ENCODE results near the gene UNC5B. TPM values are rescaled to one million over a fixed set of nuclear protein-coding genes. Genes with fewer than 3 reads are reported as not detected.

UNC5B gene
- total RNA-seq, 2 experiments from 2014 or later, result 0.05 TPM; not detected in 1

DNA sequence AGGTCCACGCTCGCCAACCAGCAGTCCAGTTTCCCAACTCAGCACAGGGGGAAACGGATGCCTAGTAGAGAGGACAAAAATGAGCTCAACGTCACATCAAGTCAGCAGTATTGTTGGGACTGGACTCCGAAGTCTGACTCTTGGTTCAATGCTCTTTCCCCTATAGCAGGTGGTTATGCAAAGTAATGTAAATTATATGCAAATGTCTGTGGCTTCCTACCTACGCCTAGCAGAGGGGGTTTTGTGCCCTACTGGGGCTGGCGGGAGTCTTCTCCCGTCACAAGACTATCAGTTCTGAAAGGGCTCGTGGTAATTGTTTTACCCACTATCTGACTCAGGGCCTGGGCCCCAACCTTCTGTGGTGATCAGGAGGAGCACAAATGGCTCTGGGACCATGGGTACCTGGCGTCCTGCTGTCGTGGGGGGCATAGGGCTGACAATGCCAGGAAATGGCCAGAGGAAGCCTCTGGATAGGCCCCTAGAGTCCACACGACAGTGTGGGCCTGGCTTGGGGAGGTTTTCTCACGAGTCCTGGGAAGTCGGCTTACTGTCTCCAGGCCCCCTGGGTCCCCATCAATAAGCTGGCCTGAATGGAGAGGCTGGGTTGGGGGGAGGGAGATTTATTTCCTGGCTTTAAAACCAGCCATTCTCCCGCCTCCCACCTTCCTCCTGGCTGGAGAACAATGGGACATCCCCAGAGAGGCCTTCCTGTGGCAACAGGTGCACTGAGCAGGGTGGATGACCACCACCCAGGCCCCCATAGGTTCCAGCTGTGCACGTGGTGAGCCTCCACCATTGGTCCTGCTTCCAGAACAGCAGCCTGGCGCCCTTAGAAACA, 41.8 kb downstream of the UNC5B start:
- H3K36me3 Mint-ChIP-seq (ENCODE audit: low read depth), result no peaks in the 10 kb centered on the region
- ATAC-seq (no peak), DNase-seq (no peak)
- no peak overlapping the region for H3K4me3 Mint-ChIP-seq
- no peaks in the 10 kb centered on the region for H3K9me3 Mint-ChIP-seq (ENCODE audit: insufficient read depth)
- CTCF ChIA-PET, result no interaction called here
- H3K27me3 Mint-ChIP-seq (ENCODE audit: low read depth), result peaks cover 4% of the 10 kb centered on the region
- no peaks in the 10 kb centered on the region for H3K4me1 Mint-ChIP-seq (ENCODE audit: low read depth)
- POLR2A ChIA-PET, result no interaction called here
- no peak overlapping the region for H3K27ac Mint-ChIP-seq

DNA sequence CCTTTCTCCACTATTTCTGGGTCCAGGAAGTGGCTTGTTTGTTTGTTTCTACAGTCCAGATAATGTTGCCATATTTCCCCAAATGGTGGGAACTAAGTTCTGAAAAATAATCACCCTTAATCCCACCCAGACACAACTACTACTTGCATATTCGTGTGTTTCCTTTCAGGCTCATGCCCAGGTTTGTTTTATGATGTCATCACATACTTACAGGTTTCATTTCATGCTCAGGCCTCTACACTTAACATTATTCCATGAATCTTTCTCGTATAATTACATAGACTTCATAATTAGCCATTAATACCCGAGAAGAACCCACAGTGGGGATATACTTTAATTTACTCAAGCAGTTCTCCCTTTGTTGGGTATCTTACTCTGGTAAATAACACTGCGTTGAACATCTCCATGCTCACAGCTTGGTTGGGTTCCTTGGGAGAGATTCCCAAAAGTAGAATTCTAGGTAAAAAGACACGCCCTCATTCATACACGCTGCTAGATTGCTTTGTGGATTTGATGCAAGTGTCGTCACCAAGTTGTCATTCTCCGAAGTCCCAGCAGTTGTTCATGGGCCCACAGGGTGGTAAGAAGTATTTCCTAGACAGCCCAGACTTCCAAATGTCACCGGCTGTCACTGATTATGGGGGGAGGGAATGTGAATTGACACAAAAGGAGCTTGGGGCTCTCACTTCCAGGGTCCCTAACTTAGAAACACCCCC, 42.6 kb downstream of the UNC5B start:
- Mint-ChIP-seq H3K4me1 (ENCODE audit: low read depth) (no peaks in the 10 kb centered on the region), H3K36me3 (ENCODE audit: low read depth) (no peaks in the 10 kb centered on the region), H3K27me3 (ENCODE audit: low read depth) (peaks cover 4% of the 10 kb centered on the region), H3K27ac (no peak overlapping the region), H3K4me3 (no peak overlapping the region), H3K9me3 (ENCODE audit: insufficient read depth) (no peaks in the 10 kb centered on the region)
- DNase-seq (no peak), ATAC-seq (no peak)
- POLR2A ChIA-PET, result no interaction called here
- CTCF ChIA-PET, result no interaction called here

DNA sequence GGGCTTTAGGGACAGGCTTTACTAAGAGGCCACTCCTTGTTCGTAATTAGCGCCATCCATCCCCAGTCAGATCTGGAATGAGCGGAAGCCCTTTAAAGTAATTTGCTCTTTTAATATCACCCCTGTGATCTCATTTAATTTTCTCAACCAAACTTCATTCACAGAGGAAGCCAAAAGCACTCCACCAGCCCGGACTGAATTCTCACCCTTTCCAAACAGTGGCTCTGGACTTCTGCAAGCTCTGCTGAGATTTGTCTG, 43.1 kb downstream of the UNC5B start:
- Mint-ChIP-seq H3K4me3 (no peak overlapping the region), H3K4me1 (ENCODE audit: low read depth) (no peaks in the 10 kb centered on the region), H3K27me3 (ENCODE audit: low read depth) (peaks cover 4% of the 10 kb centered on the region), H3K36me3 (ENCODE audit: low read depth) (no peaks in the 10 kb centered on the region), H3K27ac (no peak overlapping the region), H3K9me3 (ENCODE audit: insufficient read depth) (no peaks in the 10 kb centered on the region)
- ChIA-PET CTCF (no interaction called here), POLR2A (interaction anchor here (0.5 kb wide), 1 partner anchor 442 kb away, joined by 3 read pairs; no protein-coding TSS in a partner anchor)
- ATAC-seq (no peak), DNase-seq (no peak)

DNA sequence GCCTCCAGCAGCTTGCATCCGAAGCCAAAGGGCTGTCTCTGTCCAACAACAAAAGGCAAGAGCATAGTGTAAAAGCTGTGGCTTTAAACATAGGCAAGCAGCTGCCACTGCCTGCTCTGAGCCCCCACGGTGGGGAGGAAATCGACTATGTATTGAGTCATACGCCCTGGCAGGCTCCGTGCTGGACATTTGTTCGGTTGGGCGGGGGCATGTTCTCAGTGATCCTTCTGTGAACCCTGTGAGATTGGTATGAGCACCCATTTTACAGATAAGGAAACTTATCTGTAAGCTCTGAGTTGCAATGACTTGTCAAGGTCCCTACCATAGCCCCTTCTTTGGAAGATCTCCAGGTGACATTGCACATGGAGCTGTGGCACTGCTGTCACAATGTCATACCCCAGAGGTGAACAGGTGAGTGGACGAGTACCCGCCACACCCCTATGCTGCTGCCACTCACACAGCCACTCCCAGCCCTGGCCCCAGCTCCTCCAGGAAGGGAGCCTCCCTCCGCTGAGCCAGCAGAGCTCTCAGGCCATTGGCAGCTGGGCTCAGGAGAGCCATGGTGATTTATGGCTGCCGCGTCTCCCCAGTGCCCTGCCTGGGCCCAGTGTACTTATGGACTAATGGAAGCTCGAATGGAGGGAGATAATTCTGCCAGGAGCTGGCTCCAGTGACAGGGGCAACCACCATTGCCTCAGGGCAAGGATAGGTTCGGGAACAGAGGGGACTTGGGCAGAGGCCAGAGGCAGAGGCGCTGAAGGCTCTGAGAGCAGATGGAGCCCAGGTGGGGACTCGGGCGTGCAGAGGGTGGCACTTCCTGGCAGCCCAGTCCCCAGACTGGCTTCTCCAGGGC, 43.7 kb downstream of the UNC5B start:
- no peaks in the 10 kb centered on the region for H3K4me1 Mint-ChIP-seq (ENCODE audit: low read depth)
- ChIA-PET POLR2A (interaction anchor here (0.5 kb wide), 1 partner anchor 443 kb away, joined by 3 read pairs; no protein-coding TSS in a partner anchor), CTCF (no interaction called here)
- DNase-seq (no peak), ATAC-seq (no peak)
- no peaks in the 10 kb centered on the region for H3K36me3 Mint-ChIP-seq (ENCODE audit: low read depth)
- no peak overlapping the region for H3K27ac Mint-ChIP-seq
- H3K4me3 Mint-ChIP-seq, result no peak overlapping the region
- H3K9me3 Mint-ChIP-seq (ENCODE audit: insufficient read depth), result no peaks in the 10 kb centered on the region
- H3K27me3 Mint-ChIP-seq (ENCODE audit: low read depth), result peaks cover 4% of the 10 kb centered on the region

DNA sequence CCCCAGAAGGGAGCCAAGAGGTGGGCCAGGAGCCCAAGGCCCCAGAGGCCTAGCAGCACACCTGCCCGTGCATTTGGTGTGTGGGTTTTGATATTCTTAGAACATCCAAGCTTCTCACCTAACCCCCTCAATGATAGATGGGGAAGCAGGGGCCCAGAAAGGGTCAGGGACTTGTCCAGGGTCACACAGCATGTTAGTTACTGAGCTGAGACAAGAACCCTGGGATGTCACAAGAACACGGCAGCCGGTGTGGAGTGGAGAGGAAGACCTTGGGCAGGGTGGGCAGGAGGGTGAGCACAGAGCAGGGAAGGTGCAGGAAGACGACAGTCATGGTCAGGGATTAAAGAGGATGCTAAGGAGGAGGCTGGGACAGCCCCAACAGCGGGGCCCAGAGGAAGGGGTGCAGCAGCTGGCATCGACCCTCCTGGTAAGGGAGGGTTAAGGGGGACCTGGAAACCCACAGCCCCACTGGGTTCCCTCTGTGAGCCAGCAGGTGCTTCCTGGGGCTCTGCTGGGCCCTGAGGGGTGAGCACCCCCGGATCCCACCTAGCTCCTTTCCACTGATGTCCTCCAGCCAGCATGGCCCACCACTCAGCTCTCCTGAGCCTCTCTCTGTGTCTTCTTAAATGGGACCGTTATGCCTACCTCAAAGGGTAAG, 44.4 kb downstream of the UNC5B start:
- Mint-ChIP-seq H3K9me3 (ENCODE audit: insufficient read depth) (no peaks in the 10 kb centered on the region), H3K27ac (no peak overlapping the region), H3K36me3 (ENCODE audit: low read depth) (no peaks in the 10 kb centered on the region), H3K4me3 (no peak overlapping the region), H3K4me1 (ENCODE audit: low read depth) (no peaks in the 10 kb centered on the region), H3K27me3 (ENCODE audit: low read depth) (peaks cover 4% of the 10 kb centered on the region)
- ChIA-PET POLR2A (no interaction called here), CTCF (interaction anchor here (1.9 kb wide), 1 partner anchor 28 kb away, joined by 5 read pairs; no protein-coding TSS in a partner anchor)
- no peak for ATAC-seq
- DNase-seq, result no peak

DNA sequence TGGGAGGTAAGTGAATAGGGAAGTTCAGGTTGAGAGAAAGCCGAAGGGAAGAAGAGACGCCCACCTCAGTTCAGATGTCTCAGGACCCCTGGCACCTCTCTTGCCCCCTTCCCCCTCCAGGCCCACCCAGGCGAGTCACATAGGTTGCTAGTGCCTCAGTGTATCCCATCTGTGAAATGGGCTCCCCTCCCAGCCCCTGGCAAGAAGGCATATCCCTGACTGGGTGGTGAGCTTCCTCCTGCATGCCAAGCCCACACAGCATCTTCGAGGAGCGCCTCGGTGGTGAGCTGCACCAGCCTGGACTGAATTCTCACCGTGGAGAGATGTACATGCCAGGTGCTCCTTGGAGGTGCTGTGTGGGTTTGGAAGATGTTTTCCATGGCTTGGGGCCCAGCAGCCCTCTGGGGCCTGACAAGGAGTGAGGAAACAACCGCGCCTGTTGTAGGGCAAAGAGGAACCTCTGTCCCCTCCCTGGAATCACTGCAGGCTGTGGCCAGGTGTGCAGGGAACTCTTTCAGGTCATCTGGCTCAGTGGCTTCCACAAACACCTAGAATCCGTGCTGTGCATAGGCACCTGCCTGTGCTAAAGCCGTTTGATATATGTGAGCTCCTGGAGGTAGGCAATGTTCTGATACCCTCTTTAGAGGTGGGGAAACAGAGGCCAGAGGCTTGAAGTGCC, 45.1 kb downstream of the UNC5B start:
- H3K9me3 Mint-ChIP-seq (ENCODE audit: insufficient read depth), result no peaks in the 10 kb centered on the region
- H3K4me3 Mint-ChIP-seq, result no peak overlapping the region
- no peaks in the 10 kb centered on the region for H3K36me3 Mint-ChIP-seq (ENCODE audit: low read depth)
- ChIA-PET CTCF (interaction anchor here (1.1 to 1.9 kb wide), 2 partner anchors 12 to 27 kb away, joined by 3 to 5 read pairs; no protein-coding TSS in a partner anchor), POLR2A (no interaction called here)
- peaks cover 4% of the 10 kb centered on the region for H3K27me3 Mint-ChIP-seq (ENCODE audit: low read depth)
- H3K4me1 Mint-ChIP-seq (ENCODE audit: low read depth), result no peaks in the 10 kb centered on the region
- no peak overlapping the region for H3K27ac Mint-ChIP-seq
- DNase-seq (no peak), ATAC-seq (no peak)

DNA sequence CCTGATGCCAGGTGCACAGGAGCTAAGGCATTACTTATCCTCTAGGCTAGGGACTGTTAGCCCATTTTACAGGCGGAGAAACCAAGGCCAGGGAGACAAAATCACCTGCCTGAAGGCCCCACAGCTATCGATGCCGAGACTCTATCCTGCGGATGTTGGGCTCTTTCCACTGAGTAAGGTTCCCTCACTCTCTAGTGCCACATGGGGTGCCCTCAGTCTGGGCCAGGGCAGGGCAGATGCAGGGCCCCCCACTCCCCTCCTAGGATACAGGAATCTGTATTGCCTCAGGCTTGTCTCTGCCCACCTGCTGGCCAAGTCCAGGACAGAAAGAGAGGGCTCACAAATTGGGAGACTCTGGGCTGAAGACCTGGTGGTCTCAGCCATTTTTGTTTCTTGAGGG, 45.7 kb downstream of the UNC5B start:
- peaks cover 4% of the 10 kb centered on the region for H3K27me3 Mint-ChIP-seq (ENCODE audit: low read depth)
- no peak overlapping the region for H3K4me3 Mint-ChIP-seq
- no peaks in the 10 kb centered on the region for H3K36me3 Mint-ChIP-seq (ENCODE audit: low read depth)
- H3K9me3 Mint-ChIP-seq (ENCODE audit: insufficient read depth), result no peaks in the 10 kb centered on the region
- ATAC-seq (no peak), DNase-seq (no peak)
- no peaks in the 10 kb centered on the region for H3K4me1 Mint-ChIP-seq (ENCODE audit: low read depth)
- POLR2A ChIA-PET, result no interaction called here
- CTCF ChIA-PET, result interaction anchor here (1.1 to 1.9 kb wide), 2 partner anchors 12 to 26 kb away, joined by 3 to 5 read pairs; no protein-coding TSS in a partner anchor
- no peak overlapping the region for H3K27ac Mint-ChIP-seq

DNA sequence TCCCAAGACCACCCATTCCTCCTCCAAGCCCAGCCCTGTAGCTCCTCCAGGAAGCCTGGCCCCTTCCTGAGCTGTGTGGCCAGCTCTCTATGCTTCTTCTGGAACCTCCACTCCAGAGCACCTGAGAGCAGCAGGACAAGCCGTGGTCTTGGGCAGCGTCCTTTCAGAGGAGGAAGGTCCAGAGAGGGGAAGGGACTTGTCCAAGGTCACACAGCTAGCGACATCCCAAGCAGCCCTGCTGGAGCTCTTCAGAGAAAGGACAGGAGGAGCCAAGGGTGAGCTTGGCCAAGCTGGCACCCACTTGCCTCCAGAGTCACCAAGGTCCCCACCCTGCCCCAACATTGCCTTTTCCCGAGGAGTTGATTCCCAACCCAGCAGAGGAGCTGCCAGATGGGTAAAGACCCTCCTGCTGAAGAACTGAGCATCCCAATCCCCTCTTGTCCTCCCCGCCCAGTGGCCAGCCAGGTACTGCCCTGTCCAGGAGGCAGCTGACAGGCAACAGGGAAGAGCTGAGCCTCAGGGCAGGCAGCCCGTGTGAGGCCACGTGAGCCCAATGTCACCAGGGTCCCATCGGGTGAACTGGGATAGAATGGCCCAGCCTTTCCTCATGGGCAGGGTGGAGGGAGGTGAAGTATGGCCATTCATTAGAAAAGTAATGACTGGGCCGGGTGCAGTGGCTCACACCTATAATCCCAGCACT, 46.2 kb downstream of the UNC5B start:
- Mint-ChIP-seq H3K27ac (no peak overlapping the region), H3K27me3 (ENCODE audit: low read depth) (peaks cover 4% of the 10 kb centered on the region), H3K4me1 (ENCODE audit: low read depth) (no peaks in the 10 kb centered on the region), H3K36me3 (ENCODE audit: low read depth) (no peaks in the 10 kb centered on the region), H3K9me3 (ENCODE audit: insufficient read depth) (no peaks in the 10 kb centered on the region), H3K4me3 (no peak overlapping the region)
- CTCF ChIA-PET, result interaction anchor here (1.1 to 1.9 kb wide), 2 partner anchors 11 to 26 kb away, joined by 3 to 5 read pairs; no protein-coding TSS in a partner anchor
- DNase-seq (no peak), ATAC-seq (no peak)
- POLR2A ChIA-PET, result no interaction called here

DNA sequence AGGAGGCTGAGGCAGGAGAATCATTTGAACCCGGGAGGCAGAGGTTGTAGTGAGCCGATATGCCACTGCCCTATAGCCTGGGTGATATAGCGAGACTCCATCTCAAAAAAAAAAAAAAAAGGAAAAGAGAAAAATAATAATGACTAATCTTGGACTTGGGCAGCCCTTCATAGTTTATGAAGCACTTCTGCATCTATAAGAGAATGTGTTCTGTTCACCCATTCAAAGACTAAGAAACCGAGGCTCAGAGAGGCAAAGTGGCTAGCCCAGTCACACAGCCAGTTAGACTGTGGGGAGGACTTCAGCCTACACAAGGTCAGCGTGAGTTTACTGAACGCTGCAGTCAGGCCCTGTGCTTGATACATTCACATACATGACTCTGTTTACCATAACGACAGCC, 46.9 kb downstream of the UNC5B start:
- no peak for DNase-seq
- Mint-ChIP-seq H3K36me3 (ENCODE audit: low read depth) (no peaks in the 10 kb centered on the region), H3K27ac (no peak overlapping the region), H3K4me1 (ENCODE audit: low read depth) (no peaks in the 10 kb centered on the region), H3K27me3 (ENCODE audit: low read depth) (peaks cover 4% of the 10 kb centered on the region), H3K9me3 (ENCODE audit: insufficient read depth) (no peaks in the 10 kb centered on the region), H3K4me3 (no peak overlapping the region)
- no peak for ATAC-seq
- CTCF ChIA-PET, result no interaction called here
- POLR2A ChIA-PET, result no interaction called here

DNA sequence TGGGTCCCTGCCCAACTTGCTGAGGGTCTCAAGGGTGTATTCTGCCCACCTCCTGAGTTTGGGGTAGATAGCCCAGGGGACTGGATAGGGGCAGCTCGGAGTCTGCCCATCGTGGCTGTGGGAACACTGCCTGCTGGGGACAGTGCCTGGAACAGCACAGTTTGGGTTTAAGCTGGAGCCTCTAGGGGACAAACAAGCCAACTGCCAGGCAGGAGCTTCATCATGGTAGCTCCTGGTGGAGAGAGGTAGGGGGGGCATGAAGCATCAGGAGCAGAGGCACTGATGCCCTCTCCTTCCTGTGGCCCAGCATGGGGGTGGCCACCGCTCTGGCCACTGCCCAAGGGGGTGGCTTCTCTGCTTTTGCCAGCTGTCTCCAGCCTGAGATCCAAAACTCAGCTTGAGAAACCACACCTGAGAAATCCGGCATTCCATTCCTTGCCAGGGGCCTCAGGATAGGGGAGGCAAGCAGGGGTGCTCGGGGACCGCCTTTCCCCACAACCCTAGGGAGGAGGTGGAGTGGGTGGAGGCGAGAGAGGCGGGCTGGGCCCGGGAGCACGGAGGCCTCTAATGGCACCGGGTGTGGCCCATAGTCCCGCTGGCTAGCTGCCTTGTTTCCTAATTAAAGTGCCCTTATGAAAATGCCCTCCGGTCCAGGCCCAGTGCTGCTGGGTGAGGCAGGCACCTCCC, 47.6 kb downstream of the UNC5B start:
- no peak overlapping the region for H3K27ac Mint-ChIP-seq
- H3K4me1 Mint-ChIP-seq (ENCODE audit: low read depth), result no peaks in the 10 kb centered on the region
- ATAC-seq (no peak), DNase-seq (no peak)
- H3K9me3 Mint-ChIP-seq (ENCODE audit: insufficient read depth), result no peaks in the 10 kb centered on the region
- CTCF ChIA-PET, result no interaction called here
- no peaks in the 10 kb centered on the region for H3K36me3 Mint-ChIP-seq (ENCODE audit: low read depth)
- POLR2A ChIA-PET, result no interaction called here
- no peak overlapping the region for H3K4me3 Mint-ChIP-seq
- peaks cover 4% of the 10 kb centered on the region for H3K27me3 Mint-ChIP-seq (ENCODE audit: low read depth)

Measured in activated CD8-positive, alpha-beta T cell treated with anti-CD3 and anti-CD28 coated beads, Interleukin-2, amount 10 ng/mL, durations not matched to agents 7 days and 5 days (primary cell).